Measurements from ENCODE around the gene CFAP46.
"Not testable (repeated sequence)": the region's sequence is repeated elsewhere in the genome, so short reads cannot be mapped to it uniquely, and the experiment has no call there.

Gene CFAP46

GRCh38 chr10:132785723-132786475 is 156.5 kb downstream of the CFAP46 start, which contains the start of gene NKX6-2:
TSS of gene NKX6-2 (minus strand) at chr10:132786147. CDS start at chr10:132785948, 199 bp downstream.
- no peak for DNase-seq

- DNase-seq, result no peak
These were observed 157.3 kb downstream of the CFAP46 start for GRCh38 chr10:132784866-132785722.

GRCh38 chr10:132783940-132784865 is 158.2 kb downstream of the CFAP46 start:
- no peak for DNase-seq

GRCh38 chr10:132783165-132783939 is 159.0 kb downstream of the CFAP46 start:
- no peak for DNase-seq

GRCh38 chr10:132781556-132781955 is 160.8 kb downstream of the CFAP46 start:
- no peak for DNase-seq

GRCh38 chr10:132780356-132780755 is 162.0 kb downstream of the CFAP46 start:
- no peak for DNase-seq

- no peak for DNase-seq
These were observed 162.6 kb downstream of the CFAP46 start for GRCh38 chr10:132779549-132780294.

- no peak for DNase-seq
These were observed 164.9 kb downstream of the CFAP46 start for GRCh38 chr10:132777441-132777840.

GRCh38 chr10:132776821-132777220 is 165.5 kb downstream of the CFAP46 start:
- no peak for DNase-seq

GRCh38 chr10:132776186-132776585 is 166.2 kb downstream of the CFAP46 start:
- no peak for DNase-seq

- no peak for DNase-seq
These were observed 167.2 kb downstream of the CFAP46 start for GRCh38 chr10:132774902-132775863.

- DNase-seq, result no peak
These were observed 168.0 kb downstream of the CFAP46 start for GRCh38 chr10:132774181-132774901.

- not testable (repeated sequence) for DNase-seq
These were observed 169.6 kb downstream of the CFAP46 start for GRCh38 chr10:132772816-132773215.

- DNase-seq, result no peak
These were observed 172.0 kb downstream of the CFAP46 start for GRCh38 chr10:132770061-132771021.

- no peak for DNase-seq
These were observed 173.8 kb downstream of the CFAP46 start for GRCh38 chr10:132768346-132769248.

- no peak for DNase-seq
These were observed 176.1 kb downstream of the CFAP46 start for GRCh38 chr10:132766291-132766690.

- no peak for DNase-seq
These were observed 176.9 kb downstream of the CFAP46 start for GRCh38 chr10:132765435-132765834.
